ENCODE data around the gene WDR46. TPM values are rescaled to one million over a fixed set of nuclear protein-coding genes. Genes with fewer than 3 reads are reported as not detected.

The WDR46 gene
- polyA plus RNA-seq, 3 donors, result 33.3 to 41.0 (median 37.3) TPM

- intact Hi-C loops (cut with micrococcal nuclease), result no loop called here
- TF ChIP-seq CTCF (IDR thresholded peaks at IDR 0.05), result no peak
- Histone ChIP-seq H3K9ac (ENCODE audit: insufficient read depth, low read length, poor library complexity, severe bottlenecking) (no peak overlapping the region), H3K27me3 (ENCODE audit: control insufficient read depth in 2 of 2, insufficient read depth in 2 of 2, low read length in 2 of 2) (no peaks in the 10 kb centered on the region), H2AFZ (ENCODE audit: insufficient read depth, low read depth, low read length, poor library complexity, severe bottlenecking) (no peak overlapping the region), H3K79me2 (ENCODE audit: insufficient read depth, low read length) (peaks cover 62% of the 10 kb centered on the region), H3K9me3 (replicated peaks in 1 of 2; ENCODE audit: control insufficient read depth in 1 of 2, insufficient read depth in 1 of 2, low read length in 2 of 2) (no peaks in the 10 kb centered on the region), H3K4me1 (ENCODE audit: control insufficient read depth in 1 of 2, insufficient read depth in 2 of 2, low read length in 2 of 2) (peaks cover 60 to 76% of the 10 kb centered on the region in 2 donors), H3K36me3 (replicated peaks in 1 of 2; ENCODE audit: control insufficient read depth in 1 of 2, insufficient read depth in 2 of 2, low read length in 2 of 2) (peaks cover 28 to 38% of the 10 kb centered on the region in 2 donors), H3K27ac (ENCODE audit: low read depth in 1 of 2, low read length in 2 of 2) (peak overlapping the region in 1 of 2 donors; percentile 40), H3K4me2 (replicated peaks; ENCODE audit: extremely low read depth, low read length, poor library complexity, severe bottlenecking) (no peak overlapping the region), H4K20me1 (ENCODE audit: insufficient read depth, low read length) (peaks cover 42% of the 10 kb centered on the region), H3K4me3 (replicated peaks in 1 of 3; ENCODE audit: low read depth in 2 of 3, low read length in 3 of 3) (no peak overlapping the region)
- peaks cover 72% of the 10 kb centered on the region for H3K4me1 Mint-ChIP-seq
- peaks cover 0 to 2% (median 0%) of the 10 kb centered on the region in 3 donors for H3K27me3 Mint-ChIP-seq (ENCODE audit: low read depth in 3 of 3)
- H3K36me3 Mint-ChIP-seq, result peaks cover 31 to 43% of the 10 kb centered on the region in 2 donors
- DNase-seq, result peak in 1 of 3 donors; percentile 22
- peaks cover 0 to 3% (median 1%) of the 10 kb centered on the region in 7 donors for H3K9me3 Mint-ChIP-seq
- 95% methylated on average over 20 of the region's 32 CpGs for WGBS (ENCODE audit: insufficient coverage)
- H3K27ac Mint-ChIP-seq, result peak overlapping the region in 3 of 7 donors; percentile 13 to 50 (median 43)
- H3K4me3 Mint-ChIP-seq, result no peak overlapping the region
Measured at GRCh38 chr6:33320315-33321181, 31.5 kb upstream of the WDR46 start.

GRCh38 chr6:33319939-33320314, 30.9 kb upstream of the WDR46 start:
- DNase-seq, result no peak
- no peak for TF ChIP-seq CTCF (IDR thresholded peaks at IDR 0.05)
- Histone ChIP-seq H2AFZ (ENCODE audit: insufficient read depth, low read depth, low read length, poor library complexity, severe bottlenecking) (no peak overlapping the region), H3K27me3 (ENCODE audit: control insufficient read depth in 2 of 2, insufficient read depth in 2 of 2, low read length in 2 of 2) (no peaks in the 10 kb centered on the region), H3K4me1 (ENCODE audit: control insufficient read depth in 1 of 2, insufficient read depth in 2 of 2, low read length in 2 of 2) (peaks cover 66 to 82% of the 10 kb centered on the region in 2 donors), H3K4me2 (replicated peaks; ENCODE audit: extremely low read depth, low read length, poor library complexity, severe bottlenecking) (no peak overlapping the region), H3K36me3 (replicated peaks in 1 of 2; ENCODE audit: control insufficient read depth in 1 of 2, insufficient read depth in 2 of 2, low read length in 2 of 2) (peaks cover 28 to 38% of the 10 kb centered on the region in 2 donors), H4K20me1 (ENCODE audit: insufficient read depth, low read length) (peaks cover 45% of the 10 kb centered on the region), H3K9ac (ENCODE audit: insufficient read depth, low read length, poor library complexity, severe bottlenecking) (no peak overlapping the region), H3K79me2 (ENCODE audit: insufficient read depth, low read length) (peaks cover 66% of the 10 kb centered on the region), H3K27ac (ENCODE audit: low read depth in 1 of 2, low read length in 2 of 2) (no peak overlapping the region), H3K4me3 (replicated peaks in 1 of 3; ENCODE audit: low read depth in 2 of 3, low read length in 3 of 3) (no peak overlapping the region), H3K9me3 (replicated peaks in 1 of 2; ENCODE audit: control insufficient read depth in 1 of 2, insufficient read depth in 1 of 2, low read length in 2 of 2) (no peaks in the 10 kb centered on the region)
- peak overlapping the region in 4 of 7 donors; percentile 13 to 64 (median 46) for H3K27ac Mint-ChIP-seq
- intact Hi-C loops (cut with micrococcal nuclease), result loop anchor here in 1 of 2 donors (10.0 kb wide), 1 partner anchor 95 kb away; the partner anchor contains the start of genes CUTA and PHF1
- no peak overlapping the region for H3K4me3 Mint-ChIP-seq
- H3K4me1 Mint-ChIP-seq, result peaks cover 78% of the 10 kb centered on the region
- H3K27me3 Mint-ChIP-seq (ENCODE audit: low read depth in 3 of 3), result peaks cover 0 to 2% (median 0%) of the 10 kb centered on the region in 3 donors
- 100% methylated on average over 2 of the region's 3 CpGs for WGBS (ENCODE audit: insufficient coverage)
- H3K36me3 Mint-ChIP-seq, result peaks cover 31 to 43% of the 10 kb centered on the region in 2 donors
- peaks cover 0 to 3% (median 1%) of the 10 kb centered on the region in 7 donors for H3K9me3 Mint-ChIP-seq
